Retinal pigment epithelial cell (primary cell): ENCODE results near the gene MEIS1.

ENCODE experiments used
- DNase-seq: peaks from one replicate; pipeline ENCODE4 v3.0.0-alpha.2; 2010; ENCODE audit warnings: low read depth
- H3K4me3 ChIP-seq: 2 replicates; pipeline ENCODE4 v1.5.1; 2011; ENCODE audit warnings: mild to moderate bottlenecking, low read length, control low read depth, moderate library complexity
- CTCF ChIP-seq: conservative IDR thresholded peaks from 2 replicates; pipeline ENCODE4 v1.5.1; 2011; ENCODE audit warnings: low read depth, low read length, control low read depth, inconsistent platforms

MEIS1 gene

GRCh38 chr2:66436581-66437001 lies 1.7 kb downstream of the MEIS1 start:
- no peak for DNase-seq
- H3K4me3 ChIP-seq, result peak overlapping the region; percentile 65
- TF ChIP-seq CTCF, result no peak

- peak overlapping the region; percentile 65 for H3K4me3 ChIP-seq
- no peak for DNase-seq
- no peak for TF ChIP-seq CTCF
These were observed 2.3 kb downstream of the MEIS1 start for GRCh38 chr2:66437109-66437690.

GRCh38 chr2:66437691-66438497 lies 3.0 kb downstream of the MEIS1 start:
- TF ChIP-seq CTCF, result no peak
- no peak for DNase-seq
- H3K4me3 ChIP-seq, result peak overlapping the region; percentile 65

GRCh38 chr2:66438498-66438833 lies 3.5 kb downstream of the MEIS1 start:
- H3K4me3 ChIP-seq, result peak overlapping the region; percentile 65
- no peak for DNase-seq
- TF ChIP-seq CTCF, result no peak

GRCh38 chr2:66438891-66439811 lies 4.2 kb downstream of the MEIS1 start:
- no peak for TF ChIP-seq CTCF
- DNase-seq, result no peak
- H3K4me3 ChIP-seq, result peak overlapping the region; percentile 65

GRCh38 chr2:66439812-66440542 lies 5.1 kb downstream of the MEIS1 start:
- H3K4me3 ChIP-seq, result peak overlapping the region; percentile 65
- no peak for DNase-seq
- TF ChIP-seq CTCF, result no peak
